Endothelial cell of umbilical vein (primary cell): ENCODE results near the gene RPL9.

Experiments
- EZH2 ChIP-seq: IDR thresholded peaks from 2 replicates; pipeline ENCODE4 v1.6.1; 2012; ENCODE audit warnings: borderline replicate concordance, low read depth, mild to moderate bottlenecking, moderate library complexity, low read length, inconsistent platforms; ENCODE audit not compliant: severe bottlenecking
- POLR2A ChIP-seq: IDR thresholded peaks from 2 replicates; pipeline ENCODE4 v1.6.1; 2012; ENCODE audit warnings: low read depth, mild to moderate bottlenecking, control low read depth, low read length
- TF ChIP-seq, protein P1 (sequence below), 2 donors: IDR thresholded peaks; 1 replicate in 1 of 2; 2 replicates in 1 of 2; pipeline ENCODE4 v1.5.1; 2011; ENCODE audit warnings: low read length in 2 of 2, mild to moderate bottlenecking in 2 of 2, moderate library complexity in 2 of 2, control low read depth in 1 of 2, inconsistent platforms in 1 of 2, low read depth in 1 of 2; ENCODE audit not compliant: insufficient read depth in 1 of 2; ENCODE audit errors: extremely low read depth in 1 of 2

DNA sequence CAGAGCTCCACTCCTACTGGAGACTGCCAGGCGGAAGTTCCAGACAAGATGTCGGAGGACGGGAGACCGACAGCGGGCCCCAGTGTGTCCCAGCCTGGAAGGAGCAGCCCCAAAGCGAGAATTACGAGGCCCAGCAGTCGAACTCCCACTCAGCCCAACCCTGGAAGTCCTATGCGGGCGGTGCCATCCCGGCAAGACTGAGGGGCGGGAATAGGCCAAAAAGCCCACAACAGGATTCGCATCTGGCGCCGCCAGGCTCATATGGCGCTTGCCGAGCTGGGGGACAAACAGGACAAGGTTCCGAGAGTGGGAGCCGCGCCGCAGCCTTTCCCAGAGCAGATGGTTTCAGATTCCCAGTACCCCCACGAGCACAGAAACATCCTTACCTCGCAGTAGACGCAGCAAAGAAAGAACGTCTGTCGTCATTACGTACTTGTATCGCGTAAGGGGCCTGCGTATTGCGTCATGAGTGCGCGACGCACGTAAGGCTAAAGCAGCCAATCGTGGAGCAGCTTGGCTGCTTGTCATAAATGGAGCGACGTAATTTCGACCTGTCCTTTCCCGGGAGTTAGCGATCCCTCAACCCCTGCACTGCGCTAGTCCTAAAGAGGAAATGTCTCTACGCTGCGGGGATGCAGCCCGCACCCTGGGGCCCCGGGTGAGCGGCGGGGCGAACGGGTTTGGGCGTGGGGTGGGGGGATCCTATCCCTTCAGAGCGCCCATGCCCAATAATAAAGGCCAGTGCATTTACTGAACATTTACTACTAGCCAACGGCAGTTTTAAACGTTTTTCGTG, at the start of gene RPL9, which contains the start of gene LIAS:
- TF ChIP-seq, protein P1, sequence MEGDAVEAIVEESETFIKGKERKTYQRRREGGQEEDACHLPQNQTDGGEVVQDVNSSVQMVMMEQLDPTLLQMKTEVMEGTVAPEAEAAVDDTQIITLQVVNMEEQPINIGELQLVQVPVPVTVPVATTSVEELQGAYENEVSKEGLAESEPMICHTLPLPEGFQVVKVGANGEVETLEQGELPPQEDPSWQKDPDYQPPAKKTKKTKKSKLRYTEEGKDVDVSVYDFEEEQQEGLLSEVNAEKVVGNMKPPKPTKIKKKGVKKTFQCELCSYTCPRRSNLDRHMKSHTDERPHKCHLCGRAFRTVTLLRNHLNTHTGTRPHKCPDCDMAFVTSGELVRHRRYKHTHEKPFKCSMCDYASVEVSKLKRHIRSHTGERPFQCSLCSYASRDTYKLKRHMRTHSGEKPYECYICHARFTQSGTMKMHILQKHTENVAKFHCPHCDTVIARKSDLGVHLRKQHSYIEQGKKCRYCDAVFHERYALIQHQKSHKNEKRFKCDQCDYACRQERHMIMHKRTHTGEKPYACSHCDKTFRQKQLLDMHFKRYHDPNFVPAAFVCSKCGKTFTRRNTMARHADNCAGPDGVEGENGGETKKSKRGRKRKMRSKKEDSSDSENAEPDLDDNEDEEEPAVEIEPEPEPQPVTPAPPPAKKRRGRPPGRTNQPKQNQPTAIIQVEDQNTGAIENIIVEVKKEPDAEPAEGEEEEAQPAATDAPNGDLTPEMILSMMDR (IDR thresholded peaks at IDR 0.05; ENCODE audit: extremely low read depth in 1 of 2, insufficient read depth in 1 of 2, low read depth in 1 of 2, low read length in 2 of 2), result no peak
- TF ChIP-seq POLR2A (peak; percentile 98), EZH2 (no peak)
